HFFc6 (cell line): ENCODE results near the gene TMEM192. TPM values are rescaled to one million over a fixed set of nuclear protein-coding genes. Genes with fewer than 3 reads are reported as not detected.

ENCODE experiments used
- DNase-seq: peaks from one replicate; pipeline ENCODE4 v3.0.0-alpha.2; 2018
- H3K27ac Mint-ChIP-seq: 2 replicates; pipeline ENCODE4 v1.8.0; 2020; ENCODE audit warnings: mild to moderate bottlenecking, mixed read lengths
- H3K27me3 Mint-ChIP-seq: 2 replicates; pipeline ENCODE4 v1.8.0; 2021; ENCODE audit warnings: mild to moderate bottlenecking, moderate library complexity, mixed read lengths; ENCODE audit not compliant: insufficient read depth
- H3K36me3 Mint-ChIP-seq: 2 replicates; pipeline ENCODE4 v1.8.0; 2021; ENCODE audit warnings: low read depth, mixed read lengths
- H3K4me1 Mint-ChIP-seq: 2 replicates; pipeline ENCODE4 v1.8.0; 2020; ENCODE audit warnings: low read depth, mixed read lengths
- H3K4me3 Mint-ChIP-seq: 2 replicates; pipeline ENCODE4 v1.8.0; 2020; ENCODE audit warnings: mild to moderate bottlenecking, moderate library complexity, mixed read lengths
- H3K9me3 Mint-ChIP-seq: 2 replicates; pipeline ENCODE4 v1.8.0; 2020; ENCODE audit warnings: mild to moderate bottlenecking, mixed read lengths
- total RNA-seq, 6 experiments: library from RNA; stranded (reverse); fragmentation: NEBNext Ultra II Directional; extraction: Animal tissue kit (Norgen Biotek cat#: 25700); gene quantifications; 2 replicates in 1 of 6; 3 replicates in 5 of 6; pipeline ENCODE4 v1.2.3, GENCODE V29; 2021
- TF ChIP-seq, protein P1 (sequence below): fragments of 200-600 bp; sonication (generic); IDR thresholded peaks from 2 replicates; pipeline ENCODE4 v1.5.0; 2021; ENCODE audit warnings: antibody characterized with exemption, mild to moderate bottlenecking

The TMEM192 gene
- total RNA-seq, 6 experiments from 2014 or later, result 11.5 to 16.3 (median 15.7) TPM

DNA sequence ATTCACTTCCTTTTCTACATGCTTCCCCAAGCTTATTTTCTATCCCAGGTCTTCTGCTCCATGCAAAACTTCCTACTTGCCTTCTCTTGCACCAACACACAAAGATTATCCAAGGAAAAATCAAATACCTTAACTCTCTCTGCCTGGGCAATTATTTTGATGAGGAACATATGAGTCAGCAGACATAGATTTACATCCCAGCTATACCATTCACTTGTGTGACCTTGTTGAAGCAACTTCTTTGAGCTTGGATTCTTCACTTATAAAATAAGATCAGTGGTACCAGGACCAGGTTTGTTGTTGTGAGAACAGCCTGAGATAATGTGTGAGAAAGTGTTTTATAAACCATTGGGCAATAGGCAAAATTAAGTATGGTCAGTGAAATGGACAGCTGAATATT lies 39.1 kb upstream of the TMEM192 start:
- no peak for DNase-seq
- H3K4me3 Mint-ChIP-seq, result no peak overlapping the region
- H3K27me3 Mint-ChIP-seq, result peaks cover 2% of the 10 kb centered on the region
- no peak overlapping the region for H3K27ac Mint-ChIP-seq
- no peaks in the 10 kb centered on the region for H3K36me3 Mint-ChIP-seq
- H3K9me3 Mint-ChIP-seq, result no peaks in the 10 kb centered on the region
- TF ChIP-seq, protein P1, sequence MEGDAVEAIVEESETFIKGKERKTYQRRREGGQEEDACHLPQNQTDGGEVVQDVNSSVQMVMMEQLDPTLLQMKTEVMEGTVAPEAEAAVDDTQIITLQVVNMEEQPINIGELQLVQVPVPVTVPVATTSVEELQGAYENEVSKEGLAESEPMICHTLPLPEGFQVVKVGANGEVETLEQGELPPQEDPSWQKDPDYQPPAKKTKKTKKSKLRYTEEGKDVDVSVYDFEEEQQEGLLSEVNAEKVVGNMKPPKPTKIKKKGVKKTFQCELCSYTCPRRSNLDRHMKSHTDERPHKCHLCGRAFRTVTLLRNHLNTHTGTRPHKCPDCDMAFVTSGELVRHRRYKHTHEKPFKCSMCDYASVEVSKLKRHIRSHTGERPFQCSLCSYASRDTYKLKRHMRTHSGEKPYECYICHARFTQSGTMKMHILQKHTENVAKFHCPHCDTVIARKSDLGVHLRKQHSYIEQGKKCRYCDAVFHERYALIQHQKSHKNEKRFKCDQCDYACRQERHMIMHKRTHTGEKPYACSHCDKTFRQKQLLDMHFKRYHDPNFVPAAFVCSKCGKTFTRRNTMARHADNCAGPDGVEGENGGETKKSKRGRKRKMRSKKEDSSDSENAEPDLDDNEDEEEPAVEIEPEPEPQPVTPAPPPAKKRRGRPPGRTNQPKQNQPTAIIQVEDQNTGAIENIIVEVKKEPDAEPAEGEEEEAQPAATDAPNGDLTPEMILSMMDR, result no peak
- peaks cover 8% of the 10 kb centered on the region for H3K4me1 Mint-ChIP-seq

- DNase-seq, result no peak
- Mint-ChIP-seq H3K4me3 (no peak overlapping the region), H3K27ac (no peak overlapping the region), H3K36me3 (no peaks in the 10 kb centered on the region), H3K9me3 (no peaks in the 10 kb centered on the region), H3K27me3 (peaks cover 2% of the 10 kb centered on the region), H3K4me1 (peaks cover 8% of the 10 kb centered on the region)
- TF ChIP-seq, protein P1, result no peak
Observed at GRCh38 chr4:165150545-165150944, 37.9 kb upstream of the TMEM192 start.

- H3K27me3 Mint-ChIP-seq, result peaks cover 4% of the 10 kb centered on the region; the same call in 1 of the 2 replicates
- H3K4me3 Mint-ChIP-seq, result no peak overlapping the region
- H3K4me1 Mint-ChIP-seq, result no peaks in the 10 kb centered on the region
- no peaks in the 10 kb centered on the region for H3K36me3 Mint-ChIP-seq
- H3K27ac Mint-ChIP-seq, result no peak overlapping the region
- H3K9me3 Mint-ChIP-seq, result no peaks in the 10 kb centered on the region
- no peak for DNase-seq
- TF ChIP-seq, protein P1, result no peak
Observed at GRCh38 chr4:165138843-165139242, 26.2 kb upstream of the TMEM192 start.

GRCh38 chr4:165137205-165137604 lies 24.5 kb upstream of the TMEM192 start:
- Mint-ChIP-seq H3K27me3 (peaks cover 4% of the 10 kb centered on the region; the same call in 1 of the 2 replicates), H3K4me1 (no peaks in the 10 kb centered on the region), H3K27ac (no peak overlapping the region), H3K36me3 (no peaks in the 10 kb centered on the region), H3K4me3 (no peak overlapping the region), H3K9me3 (no peaks in the 10 kb centered on the region)
- TF ChIP-seq, protein P1, result no peak
- DNase-seq, result no peak

DNA sequence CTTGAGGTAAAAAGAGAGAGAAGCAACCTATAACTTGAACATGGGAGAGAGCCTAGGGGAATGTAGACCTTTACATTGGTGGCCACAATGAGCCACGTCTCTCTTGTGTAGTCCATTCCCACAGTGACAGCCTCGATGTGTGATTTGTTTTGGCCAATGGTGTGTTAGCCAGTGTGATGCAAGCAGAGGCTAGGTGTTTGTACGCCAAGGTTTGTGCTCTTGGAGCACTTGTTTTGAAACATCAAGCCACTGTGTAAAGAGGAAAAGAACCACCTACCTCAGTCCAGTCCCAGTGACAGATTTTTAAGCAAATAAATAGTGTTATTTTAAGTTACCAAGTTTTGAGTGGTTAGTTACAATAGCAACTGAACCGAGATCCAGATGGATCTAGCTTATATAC lies 23.9 kb upstream of the TMEM192 start:
- H3K4me1 Mint-ChIP-seq, result no peaks in the 10 kb centered on the region
- no peak overlapping the region for H3K4me3 Mint-ChIP-seq
- no peaks in the 10 kb centered on the region for H3K36me3 Mint-ChIP-seq
- peaks cover 4% of the 10 kb centered on the region; the same call in 1 of the 2 replicates for H3K27me3 Mint-ChIP-seq
- TF ChIP-seq, protein P1, result no peak
- H3K9me3 Mint-ChIP-seq, result no peaks in the 10 kb centered on the region
- H3K27ac Mint-ChIP-seq, result no peak overlapping the region
- DNase-seq, result no peak

GRCh38 chr4:165133150-165133549 lies 20.5 kb upstream of the TMEM192 start:
- no peak for DNase-seq

More at GRCh38 chr4:165133150-165133549, 20.5 kb upstream of the TMEM192 start:
- Mint-ChIP-seq H3K4me3 (no peak overlapping the region), H3K27ac (no peak overlapping the region), H3K36me3 (no peaks in the 10 kb centered on the region), H3K27me3 (peaks cover 7% of the 10 kb centered on the region; the same call in 1 of the 2 replicates), H3K4me1 (no peaks in the 10 kb centered on the region), H3K9me3 (no peaks in the 10 kb centered on the region)
- TF ChIP-seq, protein P1, result no peak
